ENCODE measurements around the gene RBBP5. TPM values are rescaled to one million over a fixed set of nuclear protein-coding genes. Genes with fewer than 3 reads are reported as not detected.

Gene RBBP5
- total RNA-seq, 2 donors from 2014 or later: 15.0 to 15.1 TPM

GRCh38 chr1:205073511-205073910, 48.3 kb downstream of the RBBP5 start:
- intact Hi-C loops (cut with DNase I): no loop called here
- DNase-seq (ENCODE audit: low spot score): no peak
- H3K27me3 ChIP-seq (replicated peaks; ENCODE audit: insufficient read depth): no peaks in the 10 kb centered on the region
- no peaks in the 10 kb centered on the region for H3K4me1 ChIP-seq (replicated peaks)
- 84% methylated on average over 12 of the region's 12 CpGs for WGBS
- H3K36me3 ChIP-seq: no peaks in the 10 kb centered on the region
- no peak overlapping the region for H3K27ac ChIP-seq
- H3K4me3 ChIP-seq: no peak overlapping the region
- H3K9me3 ChIP-seq: no peaks in the 10 kb centered on the region
- TF ChIP-seq POLR2AphosphoS5 (IDR thresholded peaks at IDR 0.05): no peak
- no peak for TF ChIP-seq POLR2A (IDR thresholded peaks at IDR 0.05)
- no peak for TF ChIP-seq CTCF (IDR thresholded peaks at IDR 0.05)

GRCh38 chr1:205072881-205073280, 48.9 kb downstream of the RBBP5 start:
- TF ChIP-seq POLR2AphosphoS5 (IDR thresholded peaks at IDR 0.05) (no peak), CTCF (IDR thresholded peaks at IDR 0.05) (no peak), POLR2A (IDR thresholded peaks at IDR 0.05) (no peak)
- no peak overlapping the region for H3K4me3 ChIP-seq
- WGBS: 96% methylated on average over 8 of the region's 8 CpGs
- no peaks in the 10 kb centered on the region for H3K4me1 ChIP-seq (replicated peaks)
- H3K27me3 ChIP-seq (replicated peaks; ENCODE audit: insufficient read depth): no peaks in the 10 kb centered on the region
- no peaks in the 10 kb centered on the region for H3K9me3 ChIP-seq
- H3K27ac ChIP-seq: no peak overlapping the region
- H3K36me3 ChIP-seq: no peaks in the 10 kb centered on the region
- intact Hi-C loops (cut with DNase I): no loop called here
- DNase-seq (ENCODE audit: low spot score): no peak

GRCh38 chr1:205072286-205072685, 49.5 kb downstream of the RBBP5 start:
- no peak for DNase-seq (ENCODE audit: low spot score)
- H3K27ac ChIP-seq: no peak overlapping the region
- intact Hi-C loops (cut with DNase I): no loop called here

GRCh38 chr1:205071801-205072200, 50.0 kb downstream of the RBBP5 start:
- no peaks in the 10 kb centered on the region for H3K36me3 ChIP-seq
- H3K9me3 ChIP-seq: no peaks in the 10 kb centered on the region
- no peaks in the 10 kb centered on the region for H3K27me3 ChIP-seq (replicated peaks; ENCODE audit: insufficient read depth)
- no peak overlapping the region for H3K4me3 ChIP-seq
- DNase-seq (ENCODE audit: low spot score): no peak
- 94% methylated on average over 12 of the region's 12 CpGs for WGBS
- H3K4me1 ChIP-seq (replicated peaks): no peaks in the 10 kb centered on the region
- H3K27ac ChIP-seq: no peak overlapping the region
- no peak for TF ChIP-seq CTCF (IDR thresholded peaks at IDR 0.05)
- TF ChIP-seq POLR2A (IDR thresholded peaks at IDR 0.05): no peak
- no peak for TF ChIP-seq POLR2AphosphoS5 (IDR thresholded peaks at IDR 0.05)
- intact Hi-C loops (cut with DNase I): no loop called here

More at GRCh38 chr1:205072286-205072685, 49.5 kb downstream of the RBBP5 start:
- no peaks in the 10 kb centered on the region for H3K9me3 ChIP-seq
- H3K4me1 ChIP-seq (replicated peaks): no peaks in the 10 kb centered on the region
- no peak for TF ChIP-seq POLR2A (IDR thresholded peaks at IDR 0.05)
- TF ChIP-seq CTCF (IDR thresholded peaks at IDR 0.05): no peak
- no peak for TF ChIP-seq POLR2AphosphoS5 (IDR thresholded peaks at IDR 0.05)
- H3K36me3 ChIP-seq: no peaks in the 10 kb centered on the region
- H3K4me3 ChIP-seq: no peak overlapping the region
- WGBS: 81% methylated on average over 9 of the region's 9 CpGs
- H3K27me3 ChIP-seq (replicated peaks; ENCODE audit: insufficient read depth): no peaks in the 10 kb centered on the region

GRCh38 chr1:205071028-205071409, 50.8 kb downstream of the RBBP5 start:
- intact Hi-C loops (cut with DNase I): no loop called here
- Histone ChIP-seq H3K9me3 (no peaks in the 10 kb centered on the region), H3K36me3 (no peaks in the 10 kb centered on the region), H3K27me3 (replicated peaks; ENCODE audit: insufficient read depth) (no peaks in the 10 kb centered on the region), H3K4me1 (replicated peaks) (no peaks in the 10 kb centered on the region), H3K27ac (no peak overlapping the region), H3K4me3 (no peak overlapping the region)
- DNase-seq (ENCODE audit: low spot score): no peak
- TF ChIP-seq POLR2A (IDR thresholded peaks at IDR 0.05): no peak
- WGBS: 95% methylated on average over 2 of the region's 2 CpGs

Data from prostate gland (tissue), 2 donors.